Dendritic cell treated with granulocyte-macrophage colony-stimulating factor and Interleukin-4, amounts not matched to agents 40 ng/mL and 50 ng/mL, for 4 days (primary cell): ENCODE data around the gene OXGR1.
A peak's percentile ranks its signal among the peaks of the same experiment; 100 is the strongest.
"Not testable (repeated sequence)": the region's sequence is repeated elsewhere in the genome, so short reads cannot be mapped to it uniquely, and the experiment has no call there.

ENCODE experiments used
- H3K27ac Mint-ChIP-seq: one replicate; pipeline ENCODE4 v1.8.0; 2022; ENCODE audit warnings: mild to moderate bottlenecking, mixed read lengths
- H3K27me3 Mint-ChIP-seq: one replicate; pipeline ENCODE4 v1.8.0; 2022; ENCODE audit warnings: mild to moderate bottlenecking, mixed read lengths
- H3K36me3 Mint-ChIP-seq: one replicate; pipeline ENCODE4 v1.8.0; 2022; ENCODE audit warnings: low read depth, mixed read lengths
- H3K4me1 Mint-ChIP-seq: one replicate; pipeline ENCODE4 v1.8.0; 2022; ENCODE audit warnings: low read depth, mixed read lengths
- H3K4me3 Mint-ChIP-seq: one replicate; pipeline ENCODE4 v1.8.0; 2022; ENCODE audit warnings: mild to moderate bottlenecking, moderate library complexity, mixed read lengths
- H3K9me3 Mint-ChIP-seq: one replicate; pipeline ENCODE4 v1.8.0; 2022; ENCODE audit warnings: mixed read lengths
- intact Hi-C: fragments of 100-400 bp; cut with micrococcal nuclease; formaldehyde crosslinking; loops from one replicate; pipeline ENCODE4 v1.15.0; 2022

OXGR1 gene

GRCh38 chr13:97000295-97000925, 6.1 kb upstream of the OXGR1 start:
- peaks cover 4% of the 10 kb centered on the region for H3K27me3 Mint-ChIP-seq
- no peaks in the 10 kb centered on the region for H3K9me3 Mint-ChIP-seq
- no peak overlapping the region for H3K27ac Mint-ChIP-seq
- peaks cover 58% of the 10 kb centered on the region for H3K4me1 Mint-ChIP-seq
- no peak overlapping the region for H3K4me3 Mint-ChIP-seq
- intact Hi-C loops = no loop called here
- H3K36me3 Mint-ChIP-seq = no peaks in the 10 kb centered on the region

GRCh38 chr13:96999091-96999490, 4.8 kb upstream of the OXGR1 start:
- no peaks in the 10 kb centered on the region for H3K9me3 Mint-ChIP-seq
- intact Hi-C loops = no loop called here
- H3K36me3 Mint-ChIP-seq = no peaks in the 10 kb centered on the region
- H3K4me1 Mint-ChIP-seq = peaks cover 57% of the 10 kb centered on the region
- H3K27ac Mint-ChIP-seq = no peak overlapping the region
- H3K27me3 Mint-ChIP-seq = peaks cover 13% of the 10 kb centered on the region
- no peak overlapping the region for H3K4me3 Mint-ChIP-seq

- no peak overlapping the region for H3K4me3 Mint-ChIP-seq
- peak overlapping the region; percentile 29 for H3K27ac Mint-ChIP-seq
- peaks cover 61% of the 10 kb centered on the region for H3K4me1 Mint-ChIP-seq
- H3K27me3 Mint-ChIP-seq = peaks cover 23% of the 10 kb centered on the region
- no peaks in the 10 kb centered on the region for H3K36me3 Mint-ChIP-seq
- intact Hi-C loops = no loop called here
- no peaks in the 10 kb centered on the region for H3K9me3 Mint-ChIP-seq
These were observed 3.8 kb upstream of the OXGR1 start for GRCh38 chr13:96998051-96998450.

GRCh38 chr13:96996886-96997285, 2.6 kb upstream of the OXGR1 start:
- peaks cover 3% of the 10 kb centered on the region for H3K9me3 Mint-ChIP-seq
- peaks cover 33% of the 10 kb centered on the region for H3K27me3 Mint-ChIP-seq
- peaks cover 54% of the 10 kb centered on the region for H3K4me1 Mint-ChIP-seq
- H3K36me3 Mint-ChIP-seq = no peaks in the 10 kb centered on the region
- H3K27ac Mint-ChIP-seq = no peak overlapping the region
- intact Hi-C loops = no loop called here
- no peak overlapping the region for H3K4me3 Mint-ChIP-seq

- intact Hi-C loops = no loop called here
- Mint-ChIP-seq H3K36me3 (no peaks in the 10 kb centered on the region), H3K4me3 (no peak overlapping the region), H3K4me1 (peaks cover 50% of the 10 kb centered on the region), H3K27me3 (peaks cover 37% of the 10 kb centered on the region), H3K9me3 (peaks cover 8% of the 10 kb centered on the region), H3K27ac (no peak overlapping the region)
These were observed 1.8 kb upstream of the OXGR1 start for GRCh38 chr13:96996107-96996506.

- no peak overlapping the region for H3K27ac Mint-ChIP-seq
- intact Hi-C loops = no loop called here
- peaks cover 41% of the 10 kb centered on the region for H3K27me3 Mint-ChIP-seq
- H3K4me1 Mint-ChIP-seq = peaks cover 42% of the 10 kb centered on the region
- H3K36me3 Mint-ChIP-seq = no peaks in the 10 kb centered on the region
- H3K4me3 Mint-ChIP-seq = peak overlapping the region; percentile 76
- peaks cover 8% of the 10 kb centered on the region for H3K9me3 Mint-ChIP-seq
These were observed 575 bp upstream of the OXGR1 start for GRCh38 chr13:96994858-96995243.

- H3K9me3 Mint-ChIP-seq = peaks cover 8% of the 10 kb centered on the region
- intact Hi-C loops = no loop called here
- no peak overlapping the region for H3K27ac Mint-ChIP-seq
- peak overlapping the region; percentile 76 for H3K4me3 Mint-ChIP-seq
- H3K36me3 Mint-ChIP-seq = no peaks in the 10 kb centered on the region
- H3K27me3 Mint-ChIP-seq = peaks cover 37% of the 10 kb centered on the region
- H3K4me1 Mint-ChIP-seq = peaks cover 33% of the 10 kb centered on the region
These were observed 651 bp downstream of the OXGR1 start for GRCh38 chr13:96993634-96994016.

- Mint-ChIP-seq H3K27me3 (peaks cover 37% of the 10 kb centered on the region), H3K9me3 (peaks cover 8% of the 10 kb centered on the region), H3K4me1 (peaks cover 27% of the 10 kb centered on the region), H3K4me3 (no peak overlapping the region), H3K27ac (no peak overlapping the region), H3K36me3 (no peaks in the 10 kb centered on the region)
- intact Hi-C loops = no loop called here
These were observed 1.6 kb downstream of the OXGR1 start for GRCh38 chr13:96992633-96993032.

GRCh38 chr13:96991072-96991471, 3.2 kb downstream of the OXGR1 start:
- peaks cover 8% of the 10 kb centered on the region for H3K9me3 Mint-ChIP-seq
- no peak overlapping the region for H3K27ac Mint-ChIP-seq
- intact Hi-C loops = no loop called here
- no peak overlapping the region for H3K4me3 Mint-ChIP-seq
- H3K36me3 Mint-ChIP-seq = no peaks in the 10 kb centered on the region
- H3K4me1 Mint-ChIP-seq = peaks cover 25% of the 10 kb centered on the region
- peaks cover 46% of the 10 kb centered on the region for H3K27me3 Mint-ChIP-seq

GRCh38 chr13:96988441-96988840, 5.8 kb downstream of the OXGR1 start:
- H3K27me3 Mint-ChIP-seq = peaks cover 37% of the 10 kb centered on the region
- H3K9me3 Mint-ChIP-seq = peaks cover 8% of the 10 kb centered on the region
- intact Hi-C loops = no loop called here
- H3K27ac Mint-ChIP-seq = no peak overlapping the region
- H3K36me3 Mint-ChIP-seq = no peaks in the 10 kb centered on the region
- no peak overlapping the region for H3K4me3 Mint-ChIP-seq
- peaks cover 17% of the 10 kb centered on the region for H3K4me1 Mint-ChIP-seq

GRCh38 chr13:96984051-96984508, 10.2 kb downstream of the OXGR1 start:
- Mint-ChIP-seq H3K36me3 (no peaks in the 10 kb centered on the region), H3K4me1 (peaks cover 22% of the 10 kb centered on the region), H3K27me3 (peaks cover 15% of the 10 kb centered on the region), H3K9me3 (no peaks in the 10 kb centered on the region), H3K27ac (peak overlapping the region; percentile 27), H3K4me3 (no peak overlapping the region)
- intact Hi-C loops = no loop called here

- intact Hi-C loops = no loop called here
- no peaks in the 10 kb centered on the region for H3K36me3 Mint-ChIP-seq
These were observed 11.6 kb downstream of the OXGR1 start for GRCh38 chr13:96982672-96983071.

GRCh38 chr13:96979861-96980260, 14.4 kb downstream of the OXGR1 start:
- Mint-ChIP-seq H3K4me1 (peaks cover 22% of the 10 kb centered on the region), H3K27me3 (peaks cover 12% of the 10 kb centered on the region), H3K9me3 (peaks cover 24% of the 10 kb centered on the region)
- H3K4me3 Mint-ChIP-seq, H3K27ac Mint-ChIP-seq, intact Hi-C loops, H3K36me3 Mint-ChIP-seq: not testable (repeated sequence)

More at GRCh38 chr13:96982672-96983071, 11.6 kb downstream of the OXGR1 start:
- Mint-ChIP-seq H3K27ac (no peak overlapping the region), H3K27me3 (peaks cover 19% of the 10 kb centered on the region), H3K9me3 (peaks cover 12% of the 10 kb centered on the region), H3K4me3 (no peak overlapping the region), H3K4me1 (peaks cover 22% of the 10 kb centered on the region)

GRCh38 chr13:96968027-96968426, 26.2 kb downstream of the OXGR1 start:
- H3K4me1 Mint-ChIP-seq = no peaks in the 10 kb centered on the region
- peaks cover 58% of the 10 kb centered on the region for H3K9me3 Mint-ChIP-seq
- no peak overlapping the region for H3K4me3 Mint-ChIP-seq
- peaks cover 4% of the 10 kb centered on the region for H3K27me3 Mint-ChIP-seq
- no peak overlapping the region for H3K27ac Mint-ChIP-seq
- no peaks in the 10 kb centered on the region for H3K36me3 Mint-ChIP-seq
- intact Hi-C loops = no loop called here

- peaks cover 2% of the 10 kb centered on the region for H3K27me3 Mint-ChIP-seq
- H3K4me1 Mint-ChIP-seq = no peaks in the 10 kb centered on the region
- H3K27ac Mint-ChIP-seq = no peak overlapping the region
- no peak overlapping the region for H3K4me3 Mint-ChIP-seq
- intact Hi-C loops = no loop called here
- peaks cover 58% of the 10 kb centered on the region for H3K9me3 Mint-ChIP-seq
- no peaks in the 10 kb centered on the region for H3K36me3 Mint-ChIP-seq
These were observed 27.0 kb downstream of the OXGR1 start for GRCh38 chr13:96967248-96967745.
